GM19455 (cell line): Measurements from ENCODE around the gene PPAT.

Experiments
- ATAC-seq: cut with Tn5 transposase; IDR thresholded peaks from one replicate; pipeline ENCODE4 v1.9.1; 2021; ENCODE audit not compliant: unreplicated experiment

The PPAT gene

GRCh38 chr4:56434599-56435139 lies 746 bp downstream of the PPAT start:
- peak; percentile 28 for ATAC-seq

- ATAC-seq = no peak
These were observed 2.1 kb downstream of the PPAT start for GRCh38 chr4:56433280-56433679.

- no peak for ATAC-seq
These were observed 5.2 kb downstream of the PPAT start for GRCh38 chr4:56430203-56430602.

- ATAC-seq = no peak
These were observed 8.2 kb downstream of the PPAT start for GRCh38 chr4:56427179-56427578.

GRCh38 chr4:56426273-56426672 lies 9.1 kb downstream of the PPAT start:
- ATAC-seq = peak; percentile 80

GRCh38 chr4:56425518-56425917 lies 9.9 kb downstream of the PPAT start:
- ATAC-seq = no peak

- ATAC-seq = no peak
These were observed 10.5 kb downstream of the PPAT start for GRCh38 chr4:56424697-56425514.

- ATAC-seq = no peak
These were observed 11.2 kb downstream of the PPAT start for GRCh38 chr4:56424176-56424575.

GRCh38 chr4:56417396-56417795 lies 18.0 kb downstream of the PPAT start:
- no peak for ATAC-seq

GRCh38 chr4:56416349-56416748 lies 19.1 kb downstream of the PPAT start:
- ATAC-seq = no peak

- ATAC-seq = no peak
These were observed 21.2 kb downstream of the PPAT start for GRCh38 chr4:56414135-56414670.

GRCh38 chr4:56410247-56411062 lies 25.0 kb downstream of the PPAT start:
- no peak for ATAC-seq

GRCh38 chr4:56409511-56410090 lies 25.8 kb downstream of the PPAT start:
- ATAC-seq = no peak

- ATAC-seq = no peak
These were observed 26.4 kb downstream of the PPAT start for GRCh38 chr4:56408978-56409377.

- no peak for ATAC-seq
These were observed 29.3 kb downstream of the PPAT start for GRCh38 chr4:56406151-56406550.

GRCh38 chr4:56405016-56405415 lies 30.4 kb downstream of the PPAT start:
- no peak for ATAC-seq

GRCh38 chr4:56400560-56400959 lies 34.9 kb downstream of the PPAT start:
- ATAC-seq = no peak

GRCh38 chr4:56391270-56391669 lies 44.1 kb downstream of the PPAT start:
- ATAC-seq = no peak

- no peak for ATAC-seq
These were observed 45.9 kb downstream of the PPAT start for GRCh38 chr4:56389558-56389957.

- ATAC-seq = no peak
These were observed 47.1 kb downstream of the PPAT start for GRCh38 chr4:56388306-56388705.
